SU-DHL-6 (cell line): ENCODE data around the gene KCNK6.

Experiments
- H2AFZ ChIP-seq: fragments of 200-600 bp; sonication (generic); 2 replicates; pipeline ENCODE4 v1.6.1; 2014; ENCODE audit warnings: low read depth, mild to moderate bottlenecking, moderate library complexity, mixed read lengths, antibody characterized with exemption, low read length; ENCODE audit not compliant: severe bottlenecking
- H3F3A ChIP-seq: fragments of 200-600 bp; shearing (Covaris generic); 2 replicates; pipeline ENCODE4 v1.6.0; 2016; ENCODE audit warnings: antibody characterized with exemption, mild to moderate bottlenecking; ENCODE audit not compliant: insufficient read depth
- H3K27ac ChIP-seq: fragments of 200-600 bp; sonication (generic); 2 replicates; pipeline ENCODE4 v1.5.1; 2016; ENCODE audit warnings: low read depth, mild to moderate bottlenecking, low read length, moderate library complexity, mixed read lengths
- H3K27me3 ChIP-seq: fragments of 200-600 bp; sonication (generic), shearing (Covaris generic); 2 replicates; pipeline ENCODE4 v1.6.0; 2014; ENCODE audit warnings: mild to moderate bottlenecking, low read length
- H3K36me3 ChIP-seq: fragments of 200-600 bp; sonication (generic); 2 replicates; pipeline ENCODE4 v1.6.1; 2014; ENCODE audit warnings: mild to moderate bottlenecking, low read length, mixed read lengths
- H3K4me2 ChIP-seq: fragments of 300-600, 200-600 bp; shearing (Covaris generic), sonication (generic); 2 replicates; pipeline ENCODE4 v1.6.0; 2014; ENCODE audit warnings: low read length, low read depth, mild to moderate bottlenecking; ENCODE audit not compliant: poor library complexity, severe bottlenecking
- H3K4me3 ChIP-seq: fragments of 200-600 bp; sonication (generic); 2 replicates; pipeline ENCODE4 v1.5.1; 2014; ENCODE audit warnings: antibody characterized with exemption, low read length, mild to moderate bottlenecking, mixed read lengths; ENCODE audit not compliant: insufficient read depth, poor library complexity, severe bottlenecking
- H3K79me2 ChIP-seq: fragments of 200-600 bp; sonication (generic); 2 replicates; pipeline ENCODE4 v1.6.1; 2014; ENCODE audit warnings: mild to moderate bottlenecking, low read length, moderate library complexity; ENCODE audit not compliant: insufficient read depth
- H3K9ac ChIP-seq: fragments of 200-600 bp; sonication (generic); 2 replicates; pipeline ENCODE4 v1.7.0; 2014; ENCODE audit warnings: mild to moderate bottlenecking, low read length
- H3K9me2 ChIP-seq: fragments of 200-600 bp; sonication (generic); replicated peaks from 2 replicates; pipeline ENCODE4 v1.6.1; 2014; ENCODE audit warnings: low read length; ENCODE audit not compliant: insufficient read depth
- H3K9me3 ChIP-seq: fragments of 200-600 bp; sonication (generic); 2 replicates; pipeline ENCODE4 v1.6.1; 2014; ENCODE audit warnings: low read length, mixed read lengths; ENCODE audit not compliant: insufficient read depth
- H4K20me1 ChIP-seq: fragments of 200-600 bp; sonication (generic); 2 replicates; pipeline ENCODE4 v1.6.1; 2014; ENCODE audit warnings: low read depth, mild to moderate bottlenecking, antibody characterized with exemption, low read length, moderate library complexity, mixed read lengths
- EZH2phosphoT487 ChIP-seq: fragments of 200-600 bp; sonication (generic), shearing (Covaris generic); conservative IDR thresholded peaks from 2 replicates; pipeline ENCODE4 v1.6.1; 2018; ENCODE audit warnings: mild to moderate bottlenecking, antibody characterized with exemption, low read length, moderate library complexity, mixed read lengths
- TF ChIP-seq, protein P1 (sequence below): fragments of 200-600 bp; sonication (generic); IDR thresholded peaks from one replicate; pipeline ENCODE4 v1.5.1; 2017; ENCODE audit warnings: antibody characterized with exemption, mild to moderate bottlenecking, low read length, moderate library complexity; ENCODE audit not compliant: insufficient read depth, poor library complexity, severe bottlenecking

The KCNK6 gene

GRCh38 chr19:38367041-38367440 lies 47.4 kb downstream of the KCNK6 start:
- H2AFZ ChIP-seq: no peak overlapping the region

DNA sequence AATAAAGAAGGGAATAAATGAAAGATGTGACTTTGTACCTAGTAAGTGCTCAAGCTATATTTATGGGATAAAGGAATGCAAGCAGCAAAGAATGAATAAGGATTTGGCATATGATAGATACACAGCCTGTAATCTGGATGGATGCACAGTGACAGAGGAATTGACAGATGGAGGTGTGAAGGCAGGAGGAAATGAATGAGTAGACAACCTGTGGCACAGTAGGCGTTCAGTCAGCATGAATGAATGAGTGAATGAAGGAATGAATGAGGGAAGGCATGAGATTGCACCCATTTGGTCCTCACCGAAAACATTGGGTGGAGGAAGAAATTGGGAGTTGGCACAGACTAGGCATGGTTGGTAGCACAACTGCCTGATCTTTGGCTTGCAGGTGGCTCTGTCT lies 49.9 kb downstream of the KCNK6 start:
- Histone ChIP-seq H3K27me3 (no peaks in the 10 kb centered on the region), H3K9me2 (no peaks in the 10 kb centered on the region), H3K4me3 (no peak overlapping the region), H3K4me2 (no peak overlapping the region), H3F3A (no peaks in the 10 kb centered on the region; the same call in 1 of the 2 replicates), H3K79me2 (no peaks in the 10 kb centered on the region), H3K9me3 (no peaks in the 10 kb centered on the region), H3K36me3 (no peaks in the 10 kb centered on the region), H4K20me1 (no peaks in the 10 kb centered on the region), H3K27ac (no peak overlapping the region), H3K9ac (no peak overlapping the region), H2AFZ (no peak overlapping the region)
- TF ChIP-seq, protein P1, sequence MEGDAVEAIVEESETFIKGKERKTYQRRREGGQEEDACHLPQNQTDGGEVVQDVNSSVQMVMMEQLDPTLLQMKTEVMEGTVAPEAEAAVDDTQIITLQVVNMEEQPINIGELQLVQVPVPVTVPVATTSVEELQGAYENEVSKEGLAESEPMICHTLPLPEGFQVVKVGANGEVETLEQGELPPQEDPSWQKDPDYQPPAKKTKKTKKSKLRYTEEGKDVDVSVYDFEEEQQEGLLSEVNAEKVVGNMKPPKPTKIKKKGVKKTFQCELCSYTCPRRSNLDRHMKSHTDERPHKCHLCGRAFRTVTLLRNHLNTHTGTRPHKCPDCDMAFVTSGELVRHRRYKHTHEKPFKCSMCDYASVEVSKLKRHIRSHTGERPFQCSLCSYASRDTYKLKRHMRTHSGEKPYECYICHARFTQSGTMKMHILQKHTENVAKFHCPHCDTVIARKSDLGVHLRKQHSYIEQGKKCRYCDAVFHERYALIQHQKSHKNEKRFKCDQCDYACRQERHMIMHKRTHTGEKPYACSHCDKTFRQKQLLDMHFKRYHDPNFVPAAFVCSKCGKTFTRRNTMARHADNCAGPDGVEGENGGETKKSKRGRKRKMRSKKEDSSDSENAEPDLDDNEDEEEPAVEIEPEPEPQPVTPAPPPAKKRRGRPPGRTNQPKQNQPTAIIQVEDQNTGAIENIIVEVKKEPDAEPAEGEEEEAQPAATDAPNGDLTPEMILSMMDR: no peak
- no peak for TF ChIP-seq EZH2phosphoT487

More at GRCh38 chr19:38367041-38367440, 47.4 kb downstream of the KCNK6 start:
- H3K27me3 ChIP-seq: no peaks in the 10 kb centered on the region
- H3K27ac ChIP-seq: no peak overlapping the region
- no peaks in the 10 kb centered on the region for H3K79me2 ChIP-seq
- no peaks in the 10 kb centered on the region for H4K20me1 ChIP-seq
- H3K4me3 ChIP-seq: no peak overlapping the region
- H3K36me3 ChIP-seq: no peaks in the 10 kb centered on the region
- no peaks in the 10 kb centered on the region for H3K9me2 ChIP-seq
- H3F3A ChIP-seq: no peaks in the 10 kb centered on the region
- no peaks in the 10 kb centered on the region for H3K9me3 ChIP-seq
- no peak overlapping the region for H3K9ac ChIP-seq
- TF ChIP-seq, protein P1: no peak
- no peak for TF ChIP-seq EZH2phosphoT487
- no peak overlapping the region for H3K4me2 ChIP-seq

DNA sequence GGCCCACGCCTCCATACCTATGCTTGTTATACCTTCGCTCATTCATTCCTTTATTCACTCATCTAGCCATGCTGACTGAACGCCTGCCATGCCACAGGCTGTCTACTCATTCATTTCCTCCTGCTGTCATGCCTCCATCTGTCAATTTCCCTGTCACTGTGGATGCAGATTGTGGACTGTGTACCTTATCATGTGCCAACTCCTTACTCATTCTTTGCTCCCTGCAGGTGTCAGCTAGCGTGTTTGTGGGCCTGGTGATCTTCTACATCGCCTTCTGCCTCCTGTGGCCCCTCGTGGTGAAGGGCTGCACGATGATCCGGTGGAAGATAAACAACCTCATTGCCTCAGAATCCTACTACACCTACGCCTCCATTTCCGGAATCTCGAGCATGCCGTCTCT lies 50.7 kb downstream of the KCNK6 start:
- Histone ChIP-seq H3K27ac (no peak overlapping the region), H3K9ac (no peak overlapping the region), H3K36me3 (no peaks in the 10 kb centered on the region), H3K9me2 (no peaks in the 10 kb centered on the region), H3K4me2 (no peak overlapping the region), H4K20me1 (no peaks in the 10 kb centered on the region), H3F3A (no peaks in the 10 kb centered on the region; the same call in 1 of the 2 replicates), H2AFZ (no peak overlapping the region), H3K9me3 (no peaks in the 10 kb centered on the region), H3K79me2 (peaks cover 6% of the 10 kb centered on the region), H3K27me3 (no peaks in the 10 kb centered on the region), H3K4me3 (no peak overlapping the region)
- TF ChIP-seq, protein P1: no peak
- no peak for TF ChIP-seq EZH2phosphoT487
